Pons (tissue), 1 donor: Measurements from ENCODE around the gene FAM193A.
"Not testable (repeated sequence)": the region's sequence is repeated elsewhere in the genome, so short reads cannot be mapped to it uniquely, and the experiment has no call there.

Source experiments
- DNase-seq: peaks from one replicate; pipeline ENCODE4 v3.0.0-alpha.2; 2016; ENCODE audit warnings: low spot score

Gene FAM193A

DNA sequence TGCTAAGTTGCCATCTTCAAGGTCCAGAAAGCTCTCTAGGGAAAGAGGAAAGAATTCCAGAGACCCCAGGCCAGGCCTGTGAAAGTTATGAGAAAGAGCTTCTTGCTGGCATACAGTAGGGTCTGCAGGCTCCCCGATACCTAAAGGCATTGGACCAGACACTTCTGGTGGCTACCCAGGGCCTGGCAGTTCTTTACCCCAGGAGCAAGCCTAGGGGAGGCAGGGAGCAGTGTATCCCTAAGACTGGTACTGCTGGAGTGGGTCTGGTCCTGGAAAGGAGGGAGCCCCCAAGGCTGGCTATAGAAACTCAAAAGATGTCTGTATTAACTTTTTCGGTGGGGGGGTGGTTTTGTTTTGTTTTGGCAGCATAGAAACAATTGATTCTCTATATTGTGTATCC, 19.8 kb upstream of the FAM193A start:
- DNase-seq, result no peak

DNA sequence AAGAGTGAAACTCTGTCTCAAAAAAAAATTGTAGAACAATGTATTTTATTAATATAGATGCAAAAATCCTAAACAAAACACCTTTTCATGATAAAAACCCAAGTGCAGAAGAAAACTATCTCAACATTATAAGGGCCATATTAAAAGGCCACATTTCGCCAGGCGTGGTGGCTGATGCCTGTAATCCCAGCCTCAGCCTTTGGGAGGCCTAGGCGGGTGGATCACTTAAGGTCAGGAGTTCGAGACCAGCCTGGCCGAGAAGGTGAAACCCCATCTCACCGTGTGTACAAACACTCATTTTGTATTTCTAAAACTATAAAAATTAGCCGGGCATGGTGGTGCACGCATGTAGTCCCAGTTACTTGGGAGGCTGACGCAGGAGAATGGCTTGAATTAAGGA, 9.9 kb upstream of the FAM193A start:
- no peak for DNase-seq

- peak; percentile 28 for DNase-seq
These were observed 1.5 kb upstream of the FAM193A start for GRCh38 chr4:2534904-2535375.

- DNase-seq, result peak; percentile 62
These were observed 863 bp upstream of the FAM193A start for GRCh38 chr4:2535376-2536192.

DNA sequence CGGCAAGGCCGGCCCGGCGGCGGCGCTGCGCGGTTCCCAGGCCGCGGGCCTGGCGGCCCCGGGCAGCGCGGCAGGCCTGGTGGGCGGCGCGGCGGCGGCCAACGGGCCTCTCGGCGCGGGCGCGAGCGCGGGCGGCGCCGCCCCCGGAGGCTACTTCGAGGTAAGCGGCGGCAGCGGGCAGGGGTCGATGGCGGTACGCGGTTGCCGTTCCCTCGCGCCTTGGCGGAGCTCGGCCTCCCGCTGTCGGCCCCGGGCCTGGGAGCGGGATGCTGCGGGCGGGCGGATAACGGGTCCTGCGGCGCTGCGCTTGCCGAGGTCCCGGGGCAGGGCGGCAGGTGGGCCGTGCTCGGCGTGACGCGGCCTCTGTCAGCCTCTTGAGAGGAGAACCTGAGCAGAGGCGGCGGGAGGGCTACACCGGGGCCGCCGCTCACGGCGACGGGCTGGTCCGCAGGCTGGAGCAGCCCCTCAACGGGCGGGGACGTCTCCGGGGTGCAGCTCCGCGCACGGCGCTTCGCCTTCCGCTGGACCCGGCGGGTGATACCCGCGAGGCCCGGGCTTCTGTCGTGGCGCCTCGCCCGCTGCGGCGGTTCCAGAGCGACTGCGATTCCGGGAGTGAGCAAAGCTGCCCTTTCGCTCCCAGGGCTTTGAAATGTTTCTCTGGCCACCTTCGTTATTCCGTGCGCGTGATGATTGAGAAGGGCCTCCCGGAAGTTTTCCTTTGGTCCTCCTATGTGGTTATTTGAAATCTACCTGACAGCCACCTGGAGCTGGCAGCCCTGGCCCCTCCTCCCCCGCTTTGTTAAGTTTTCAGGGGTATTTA, 774 bp downstream of the FAM193A start:
- DNase-seq, result no peak

GRCh38 chr4:2543580-2544191, 7.2 kb downstream of the FAM193A start:
- DNase-seq, result not testable (repeated sequence)

- DNase-seq, result no peak
These were observed 9.0 kb downstream of the FAM193A start for GRCh38 chr4:2545321-2546013.

- no peak for DNase-seq
These were observed 9.9 kb downstream of the FAM193A start for GRCh38 chr4:2546286-2546823.

DNA sequence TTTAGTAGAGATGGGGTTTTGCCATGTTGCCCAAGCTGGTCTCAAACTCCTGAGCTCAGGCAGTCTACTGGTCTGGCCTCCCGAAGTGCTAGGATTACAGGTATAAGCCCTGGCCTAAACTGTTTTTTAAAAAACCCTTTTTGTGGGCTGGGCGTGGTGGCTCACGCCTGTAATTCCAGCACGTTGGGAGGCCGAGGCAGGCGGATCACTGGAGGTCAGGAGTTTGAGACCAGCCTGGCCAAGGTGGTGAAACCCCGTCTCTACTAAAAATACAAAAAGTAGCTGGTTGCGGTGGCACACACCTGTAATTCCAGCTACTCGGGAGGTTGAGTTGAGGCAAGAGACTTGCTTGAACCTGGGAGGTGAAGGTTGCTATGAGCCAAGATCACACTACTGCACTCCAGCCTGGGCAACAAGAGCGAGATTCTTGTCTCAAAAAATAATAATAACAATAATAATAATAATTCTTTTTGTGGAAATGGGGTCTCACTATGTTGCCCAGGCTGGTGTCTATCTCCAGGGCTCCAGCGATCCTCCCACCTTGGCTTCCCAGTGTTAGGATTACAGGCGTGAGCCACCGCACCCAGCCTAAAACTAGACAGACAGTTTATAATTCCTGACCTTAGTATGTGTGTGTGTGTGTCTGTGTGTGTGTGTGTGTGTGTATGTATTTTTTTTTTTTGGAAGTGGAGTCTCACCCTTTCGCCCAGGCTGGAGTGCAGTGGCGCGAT, 10.7 kb downstream of the FAM193A start:
- DNase-seq, result not testable (repeated sequence)

DNA sequence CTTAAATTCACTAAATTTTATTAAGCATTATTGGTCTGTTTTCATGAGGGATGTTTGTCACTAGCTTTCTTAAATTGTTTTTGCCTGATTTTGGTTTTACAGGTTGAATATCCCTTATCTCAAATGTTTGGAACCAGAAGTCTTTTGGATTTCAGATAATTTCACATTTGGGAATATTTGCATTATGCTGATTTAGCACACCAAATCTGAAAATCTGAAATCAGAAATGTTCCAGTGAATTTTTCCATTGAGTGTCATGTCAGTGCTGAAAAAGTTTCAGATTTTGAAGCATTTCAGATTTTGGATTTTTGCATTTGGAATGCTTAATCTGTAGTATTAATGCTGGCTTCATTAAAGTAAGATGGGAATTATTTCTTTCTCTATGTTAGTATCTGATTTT, 14.7 kb downstream of the FAM193A start:
- no peak for DNase-seq

GRCh38 chr4:2552806-2553205, 16.4 kb downstream of the FAM193A start:
- DNase-seq, result no peak

DNA sequence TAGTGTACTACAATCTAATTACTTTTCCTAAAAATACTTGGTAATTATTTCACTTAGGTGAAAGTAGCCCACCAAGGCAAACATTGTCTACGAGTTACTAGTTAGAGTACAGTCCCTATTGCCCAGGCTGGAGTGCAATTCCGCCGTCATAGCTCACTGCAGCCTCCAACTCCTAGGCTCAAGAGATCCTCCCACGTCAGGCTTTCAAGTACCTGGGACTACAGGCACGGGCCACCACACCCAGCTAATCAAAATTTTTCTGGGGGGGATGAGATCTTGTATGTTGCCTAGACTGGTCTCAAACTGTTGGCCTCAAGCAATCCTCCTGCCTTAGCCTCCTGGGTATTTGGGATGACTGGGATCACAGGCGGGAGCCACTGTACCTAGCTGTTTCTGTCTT, 21.9 kb downstream of the FAM193A start:
- no peak for DNase-seq

DNA sequence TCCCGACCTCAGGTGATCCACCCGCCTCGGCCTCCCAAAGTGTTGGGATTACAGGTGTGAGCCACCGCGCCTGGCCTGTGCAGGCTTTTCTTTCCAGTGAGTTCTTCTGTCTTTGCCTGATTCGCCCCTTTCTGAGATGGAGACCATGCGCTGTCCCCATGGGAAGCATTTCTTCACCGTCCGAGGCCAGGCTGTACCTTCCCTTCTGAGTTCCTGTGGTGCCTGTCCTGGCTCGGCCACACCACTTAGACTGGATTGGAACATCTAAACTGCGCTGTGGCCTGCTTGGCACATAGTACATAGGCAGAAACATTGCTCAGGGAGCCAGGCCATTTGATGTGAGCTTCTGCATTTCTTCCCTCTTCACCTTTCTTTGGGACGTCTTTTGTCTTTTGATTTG, 23.7 kb downstream of the FAM193A start:
- DNase-seq, result no peak

- DNase-seq, result no peak
These were observed 29.1 kb downstream of the FAM193A start for GRCh38 chr4:2565533-2565932.

GRCh38 chr4:2570036-2570435, 33.6 kb downstream of the FAM193A start:
- no peak for DNase-seq

- no peak for DNase-seq
These were observed 34.2 kb downstream of the FAM193A start for GRCh38 chr4:2570551-2571222.

DNA sequence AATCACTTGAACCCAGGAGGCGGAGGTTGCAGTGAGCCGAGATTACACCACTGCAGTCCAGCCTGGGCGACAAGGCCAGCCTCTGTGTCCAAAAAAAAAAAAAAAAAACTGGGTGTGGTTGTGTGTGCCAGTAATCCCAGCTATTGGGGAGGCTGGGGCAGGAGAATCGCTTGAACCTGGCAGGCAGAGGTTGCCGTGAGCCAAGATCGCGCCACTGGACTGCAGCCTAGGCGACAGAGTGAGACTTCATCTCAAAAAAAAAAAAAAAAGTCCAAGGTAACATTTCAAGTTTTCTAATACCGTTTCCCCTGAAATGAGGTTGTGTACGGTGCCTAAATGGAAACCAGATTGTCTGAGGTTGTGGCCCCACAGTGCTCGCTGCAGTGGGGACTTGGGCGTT, 35.6 kb downstream of the FAM193A start:
- DNase-seq, result no peak

DNA sequence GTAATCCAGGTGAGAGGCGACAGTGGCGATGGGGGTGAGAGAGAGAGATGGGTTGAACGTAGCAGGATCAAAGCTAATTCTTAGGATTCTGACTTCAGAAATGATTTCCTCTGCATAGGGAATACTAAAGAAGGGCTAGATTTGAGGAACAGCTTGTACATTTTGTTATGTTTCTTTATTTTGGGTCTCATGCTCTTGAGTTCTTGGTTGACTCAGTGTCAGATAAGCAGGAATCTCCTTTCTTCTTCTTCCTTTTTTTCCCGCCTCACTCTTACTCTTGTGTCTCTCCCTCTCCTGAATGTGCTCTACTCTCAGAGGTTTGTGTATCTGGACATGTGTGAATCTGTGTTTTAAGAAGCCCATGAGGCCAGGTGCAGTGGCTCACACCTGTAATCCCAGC, 36.4 kb downstream of the FAM193A start:
- no peak for DNase-seq

GRCh38 chr4:2574009-2574408, 37.6 kb downstream of the FAM193A start:
- DNase-seq, result no peak

- peak; percentile 29 for DNase-seq
These were observed 38.4 kb downstream of the FAM193A start for GRCh38 chr4:2574863-2575262.

DNA sequence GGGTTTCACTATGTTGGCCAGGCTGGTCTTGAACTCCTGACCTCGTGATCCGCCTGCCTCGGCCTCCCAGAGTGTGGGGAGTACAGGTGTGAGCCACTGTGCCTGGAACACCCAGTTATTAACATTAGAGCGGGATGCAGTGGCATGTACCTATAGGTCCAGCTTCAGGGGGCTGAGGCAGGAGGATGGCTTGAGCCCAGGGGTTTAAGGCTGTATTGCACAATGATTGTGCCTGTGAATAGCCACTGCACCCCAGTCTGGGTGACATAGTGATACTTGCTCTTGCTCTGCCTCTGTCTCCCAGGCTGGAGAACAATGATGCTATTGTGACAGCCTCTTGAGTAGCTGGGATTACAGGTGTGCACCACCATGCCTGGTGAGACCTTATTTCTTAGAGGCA, 39.8 kb downstream of the FAM193A start:
- DNase-seq, result no peak
